Measurements from ENCODE around the gene PROK2.

The PROK2 gene

DNA sequence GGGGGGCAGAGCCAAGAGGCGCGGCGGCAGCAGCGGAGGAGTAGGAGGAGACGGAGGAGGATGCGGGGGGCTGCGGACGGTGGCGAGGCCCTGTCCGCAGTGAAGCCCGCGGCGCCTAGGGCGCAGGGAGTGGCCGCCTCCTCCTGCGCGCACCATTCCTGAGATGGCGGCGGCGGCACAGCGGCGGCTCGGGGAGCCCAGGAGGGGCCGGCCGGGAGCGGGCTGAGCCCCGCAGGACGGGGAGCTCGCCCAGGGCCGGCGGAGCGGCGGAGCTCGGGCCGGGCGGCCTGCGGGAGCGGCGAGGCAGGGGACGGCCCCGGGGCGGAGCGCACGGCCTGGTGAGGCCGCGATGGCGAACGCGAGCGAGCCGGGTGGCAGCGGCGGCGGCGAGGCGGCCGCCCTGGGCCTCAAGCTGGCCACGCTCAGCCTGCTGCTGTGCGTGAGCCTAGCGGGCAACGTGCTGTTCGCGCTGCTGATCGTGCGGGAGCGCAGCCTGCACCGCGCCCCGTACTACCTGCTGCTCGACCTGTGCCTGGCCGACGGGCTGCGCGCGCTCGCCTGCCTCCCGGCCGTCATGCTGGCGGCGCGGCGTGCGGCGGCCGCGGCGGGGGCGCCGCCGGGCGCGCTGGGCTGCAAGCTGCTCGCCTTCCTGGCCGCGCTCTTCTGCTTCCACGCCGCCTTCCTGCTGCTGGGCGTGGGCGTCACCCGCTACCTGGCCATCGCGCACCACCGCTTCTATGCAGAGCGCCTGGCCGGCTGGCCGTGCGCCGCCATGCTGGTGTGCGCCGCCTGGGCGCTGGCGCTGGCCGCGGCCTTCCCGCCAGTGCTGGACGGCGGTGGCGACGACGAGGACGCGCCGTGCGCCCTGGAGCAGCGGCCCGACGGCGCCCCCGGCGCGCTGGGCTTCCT is 31.0 kb downstream of the PROK2 start, which contains the start of gene GPR27:
Gene GPR27, plus strand, starts transcription at position 155 of the 909 bp plus-strand sequence. Its CDS starts 195 bp downstream, at position 350.
- peak; percentile 28 to 38 for DNase-seq (ENCODE audit: low read depth in 2 of 2)
- peak within 1 kb of the TSS in 1 of 2 donors; percentile 21 for H3K4me3 ChIP-seq (replicated peaks in 1 of 2; ENCODE audit: low read depth in 2 of 2, low read length in 2 of 2)
- TF ChIP-seq, protein P1, sequence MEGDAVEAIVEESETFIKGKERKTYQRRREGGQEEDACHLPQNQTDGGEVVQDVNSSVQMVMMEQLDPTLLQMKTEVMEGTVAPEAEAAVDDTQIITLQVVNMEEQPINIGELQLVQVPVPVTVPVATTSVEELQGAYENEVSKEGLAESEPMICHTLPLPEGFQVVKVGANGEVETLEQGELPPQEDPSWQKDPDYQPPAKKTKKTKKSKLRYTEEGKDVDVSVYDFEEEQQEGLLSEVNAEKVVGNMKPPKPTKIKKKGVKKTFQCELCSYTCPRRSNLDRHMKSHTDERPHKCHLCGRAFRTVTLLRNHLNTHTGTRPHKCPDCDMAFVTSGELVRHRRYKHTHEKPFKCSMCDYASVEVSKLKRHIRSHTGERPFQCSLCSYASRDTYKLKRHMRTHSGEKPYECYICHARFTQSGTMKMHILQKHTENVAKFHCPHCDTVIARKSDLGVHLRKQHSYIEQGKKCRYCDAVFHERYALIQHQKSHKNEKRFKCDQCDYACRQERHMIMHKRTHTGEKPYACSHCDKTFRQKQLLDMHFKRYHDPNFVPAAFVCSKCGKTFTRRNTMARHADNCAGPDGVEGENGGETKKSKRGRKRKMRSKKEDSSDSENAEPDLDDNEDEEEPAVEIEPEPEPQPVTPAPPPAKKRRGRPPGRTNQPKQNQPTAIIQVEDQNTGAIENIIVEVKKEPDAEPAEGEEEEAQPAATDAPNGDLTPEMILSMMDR (IDR thresholded peaks at IDR 0.05; ENCODE audit: low read depth, low read length): no peak

DNA sequence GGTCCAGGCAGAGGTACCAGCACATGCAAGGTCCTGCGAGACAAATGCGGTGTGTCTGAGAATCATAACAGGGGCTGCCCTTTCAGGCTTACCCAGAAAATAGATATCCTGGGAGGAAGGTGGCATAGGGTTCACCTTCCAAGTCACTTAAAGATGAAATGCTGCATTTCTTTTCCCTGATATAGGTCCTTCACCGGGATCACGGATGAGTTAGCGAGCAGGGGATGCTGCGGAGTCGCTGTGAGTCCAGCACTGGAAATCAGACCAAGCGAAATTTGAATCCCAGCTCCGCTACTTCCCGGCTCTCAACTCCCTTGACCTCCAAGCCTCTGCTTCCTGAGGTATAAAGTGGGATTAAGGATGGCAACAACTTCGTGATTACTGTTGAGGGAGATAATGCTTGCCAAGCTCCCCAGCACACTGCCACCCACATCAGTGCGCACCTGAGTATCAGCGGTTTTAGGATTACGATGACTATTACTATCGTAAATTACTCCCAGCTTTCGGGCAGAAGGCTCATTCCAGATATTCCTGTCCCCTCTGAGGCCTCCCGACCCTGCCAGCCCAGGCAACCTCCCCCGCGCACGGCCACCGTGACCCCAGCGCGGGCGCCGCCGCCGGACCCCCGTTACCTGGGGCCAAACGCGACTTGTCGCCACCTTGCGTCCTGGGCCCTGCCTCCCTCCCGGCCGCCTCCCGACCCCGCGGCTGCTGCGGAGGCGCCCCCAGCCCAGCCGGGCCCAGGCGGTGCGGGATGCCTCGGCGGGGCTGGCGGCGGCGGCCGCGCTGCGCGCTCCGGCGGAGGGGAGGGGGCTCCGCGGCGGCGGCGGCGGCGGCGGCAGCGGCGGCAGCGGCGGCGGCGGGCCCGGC is 31.9 kb downstream of the PROK2 start:
- DNase-seq (ENCODE audit: low read depth in 2 of 2): no peak
- H3K4me3 ChIP-seq (replicated peaks in 1 of 2; ENCODE audit: low read depth in 2 of 2, low read length in 2 of 2): no peak overlapping the region
- TF ChIP-seq, protein P1 (IDR thresholded peaks at IDR 0.05; ENCODE audit: low read depth, low read length): no peak

DNA sequence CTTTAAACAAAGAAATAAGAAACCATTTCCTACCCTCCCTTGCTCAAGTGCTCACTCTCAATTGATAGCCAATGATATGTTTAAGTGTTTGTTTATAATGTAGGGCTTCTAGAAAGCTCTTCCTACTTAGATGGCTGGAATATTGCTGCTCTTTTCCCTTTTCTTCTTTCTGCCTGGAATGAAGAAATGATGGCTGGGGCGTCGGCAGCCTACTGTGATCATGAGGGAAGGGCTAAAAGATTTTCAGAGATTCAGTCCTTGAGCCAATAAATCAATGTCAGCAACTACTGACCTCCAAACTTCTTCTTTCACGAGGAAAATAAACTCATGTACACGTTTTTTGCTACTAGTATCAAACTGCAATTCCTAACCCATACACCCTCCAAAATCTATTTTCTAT is 33.3 kb downstream of the PROK2 start:
- no peak for DNase-seq (ENCODE audit: low read depth in 2 of 2)
- H3K4me3 ChIP-seq (replicated peaks in 1 of 2; ENCODE audit: low read depth in 2 of 2, low read length in 2 of 2): no peak overlapping the region
- TF ChIP-seq, protein P1 (IDR thresholded peaks at IDR 0.05; ENCODE audit: low read depth, low read length): no peak

GRCh38 chr3:71744738-71745137 is 40.2 kb downstream of the PROK2 start:
- DNase-seq (ENCODE audit: low read depth in 2 of 2): no peak
- no peak overlapping the region for H3K4me3 ChIP-seq (replicated peaks in 1 of 2; ENCODE audit: low read depth in 2 of 2, low read length in 2 of 2)
- TF ChIP-seq, protein P1 (IDR thresholded peaks at IDR 0.05; ENCODE audit: low read depth, low read length): no peak

DNA sequence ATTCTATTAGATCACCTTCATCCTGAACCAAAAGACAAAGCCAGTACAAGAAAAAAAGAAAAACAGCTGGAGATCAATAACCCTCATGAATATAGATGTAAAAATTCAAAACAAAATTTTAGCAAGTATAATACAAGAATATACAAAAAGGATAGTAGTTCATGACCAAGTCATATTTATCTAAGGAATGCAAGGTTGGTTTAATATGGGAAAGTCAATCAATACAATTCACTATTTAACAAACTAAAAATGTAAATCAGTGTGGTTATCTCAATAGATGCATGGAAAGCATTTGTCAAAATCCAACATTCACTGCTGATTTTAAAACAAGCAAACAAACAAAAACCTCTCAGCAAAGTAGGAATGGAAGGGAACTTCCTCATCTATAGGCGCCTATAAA is 42.3 kb downstream of the PROK2 start:
- TF ChIP-seq, protein P1 (IDR thresholded peaks at IDR 0.05; ENCODE audit: low read depth, low read length): no peak
- no peak for DNase-seq (ENCODE audit: low read depth in 2 of 2)

DNA sequence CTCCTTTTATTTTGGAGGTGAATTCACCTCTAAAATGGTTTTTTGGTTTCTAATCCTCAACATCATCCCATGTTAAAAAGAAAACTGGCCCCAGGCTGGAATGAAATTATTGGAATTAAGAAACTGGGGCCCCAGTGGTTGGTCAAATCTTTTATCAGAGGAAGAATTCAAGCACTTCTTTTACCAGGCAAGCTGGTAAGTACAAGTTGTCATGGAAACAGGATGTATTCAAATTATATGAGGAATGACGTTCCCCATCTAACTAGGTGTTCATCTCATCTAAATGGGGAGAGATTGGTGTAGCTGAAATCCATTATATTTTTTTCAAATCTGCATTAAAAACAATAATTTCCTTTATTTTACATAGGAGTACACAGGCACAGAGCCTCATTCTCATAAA is 50.1 kb downstream of the PROK2 start:
- H3K4me3 ChIP-seq (replicated peaks in 1 of 2; ENCODE audit: low read depth in 2 of 2, low read length in 2 of 2): no peak overlapping the region
- TF ChIP-seq, protein P1 (IDR thresholded peaks at IDR 0.05; ENCODE audit: low read depth, low read length): no peak
- no peak for DNase-seq (ENCODE audit: low read depth in 2 of 2)

More for the DNA sequence above, 42.3 kb downstream of the PROK2 start:
- H3K4me3 ChIP-seq (replicated peaks in 1 of 2; ENCODE audit: low read depth in 2 of 2, low read length in 2 of 2): no peak overlapping the region
